Measurements from ENCODE around the gene MAPK11. TPM values are rescaled to one million over a fixed set of nuclear protein-coding genes. Genes with fewer than 3 reads are reported as not detected.
A peak's percentile ranks its signal among the peaks of the same experiment; 100 is the strongest.

Gene MAPK11
- total RNA-seq, 2 experiments from 2014 or later: 23.1 to 24.6 TPM

GRCh38 chr22:50305923-50306566 lies 35.9 kb upstream of the MAPK11 start:
- Mint-ChIP-seq H3K4me1 (ENCODE audit: low read depth) (peaks cover 6% of the 10 kb centered on the region), H3K9me3 (no peaks in the 10 kb centered on the region), H3K36me3 (no peaks in the 10 kb centered on the region), H3K27ac (no peak overlapping the region), H3K27me3 (peaks cover 15% of the 10 kb centered on the region), H3K4me3 (peak overlapping the region; percentile 54)
- ChIA-PET POLR2A (no interaction called here), CTCF (interaction anchor here (1.1 to 1.7 kb wide), 5 partner anchors 20 to 35 kb away, joined by 3 to 5 read pairs (median 4); partner anchors contain the start of gene DENND6B)
- DNase-seq: peak; percentile 53
- intact Hi-C loops (cut with micrococcal nuclease): no loop called here

DNA sequence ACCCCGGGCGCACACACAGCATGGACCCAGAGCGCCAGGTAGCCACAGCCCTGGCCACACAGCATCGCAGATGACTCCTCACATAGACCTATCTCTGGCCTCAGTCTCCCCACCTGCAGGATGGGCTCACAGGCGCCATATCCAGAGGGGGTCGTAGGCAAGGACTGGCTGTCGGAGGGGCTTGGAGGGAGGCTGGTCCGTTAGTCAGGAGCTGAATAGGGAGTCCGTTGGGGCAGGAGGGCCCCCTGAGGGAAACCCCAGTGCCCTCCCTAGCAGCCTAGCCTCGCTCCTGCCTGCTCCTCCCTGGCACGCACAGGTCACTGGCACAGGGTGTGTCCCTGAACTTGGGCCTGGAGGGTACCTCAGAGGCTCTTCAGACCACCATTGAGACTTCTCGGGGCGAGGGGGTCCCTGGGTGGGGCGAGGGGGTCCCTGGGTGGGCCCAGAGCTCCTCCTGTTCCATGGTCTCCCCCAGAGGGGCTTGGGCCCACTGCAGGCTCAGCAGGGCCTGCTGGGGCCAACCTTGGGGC lies 35.3 kb upstream of the MAPK11 start:
- no peak overlapping the region for H3K27ac Mint-ChIP-seq
- no peaks in the 10 kb centered on the region for H3K9me3 Mint-ChIP-seq
- ChIA-PET POLR2A (no interaction called here), CTCF (interaction anchor here (1.1 to 1.5 kb wide), 3 partner anchors 22 to 65 kb away, joined by 3 to 4 read pairs (median 3); no protein-coding TSS in a partner anchor)
- no peaks in the 10 kb centered on the region for H3K36me3 Mint-ChIP-seq
- H3K4me3 Mint-ChIP-seq: peak overlapping the region; percentile 54
- H3K4me1 Mint-ChIP-seq (ENCODE audit: low read depth): peaks cover 6% of the 10 kb centered on the region
- no peak for DNase-seq
- peaks cover 17% of the 10 kb centered on the region for H3K27me3 Mint-ChIP-seq
- intact Hi-C loops (cut with micrococcal nuclease): no loop called here

- H3K27ac Mint-ChIP-seq: no peak overlapping the region
- no peaks in the 10 kb centered on the region for H3K9me3 Mint-ChIP-seq
- H3K4me3 Mint-ChIP-seq: no peak overlapping the region
- POLR2A ChIA-PET: no interaction called here
- no peaks in the 10 kb centered on the region for H3K36me3 Mint-ChIP-seq
- no peak for DNase-seq
- peaks cover 17% of the 10 kb centered on the region for H3K27me3 Mint-ChIP-seq
- intact Hi-C loops (cut with micrococcal nuclease): no loop called here
- CTCF ChIA-PET: interaction anchor here (1.1 to 1.2 kb wide), 2 partner anchors 29 to 64 kb away, joined by 3 read pairs; no protein-coding TSS in a partner anchor
- H3K4me1 Mint-ChIP-seq (ENCODE audit: low read depth): peaks cover 6% of the 10 kb centered on the region
Measured at GRCh38 chr22:50304528-50305392, 34.6 kb upstream of the MAPK11 start.

DNA sequence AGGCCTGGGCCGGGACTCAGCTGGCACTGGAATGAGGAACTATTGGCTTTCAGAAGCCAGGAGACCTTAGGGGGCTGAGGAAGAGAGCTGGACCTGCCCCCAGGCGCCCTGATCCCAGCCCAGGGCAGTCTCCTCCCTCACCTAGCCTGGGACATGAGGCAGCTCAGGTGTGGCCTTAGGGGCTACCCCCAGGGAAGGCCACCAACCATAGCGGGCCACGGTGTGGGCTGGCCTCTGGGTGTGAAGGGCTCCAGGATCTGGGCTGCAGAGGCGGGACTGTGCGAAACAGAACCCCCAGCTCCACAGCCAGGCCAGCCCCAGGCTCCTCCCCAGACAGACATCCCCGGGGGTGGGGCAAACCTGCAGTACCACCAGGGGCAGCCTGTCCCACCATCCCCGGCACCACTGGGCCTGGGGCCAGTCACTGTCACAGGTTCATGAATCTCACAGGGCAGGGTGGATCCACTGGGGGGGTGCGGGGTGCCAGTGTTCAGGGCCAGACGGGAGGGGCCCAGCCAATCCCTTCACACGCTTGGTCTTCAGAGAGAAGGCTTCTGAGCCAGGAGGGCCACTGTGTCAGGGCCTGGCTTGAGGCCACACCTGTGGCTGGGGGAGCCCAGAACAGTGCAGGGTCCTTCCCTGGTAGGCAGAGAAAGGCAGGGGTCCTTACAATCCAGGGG lies 33.8 kb upstream of the MAPK11 start:
- Mint-ChIP-seq H3K4me3 (no peak overlapping the region), H3K27me3 (peaks cover 17% of the 10 kb centered on the region), H3K4me1 (ENCODE audit: low read depth) (peaks cover 6% of the 10 kb centered on the region), H3K27ac (no peak overlapping the region), H3K9me3 (no peaks in the 10 kb centered on the region), H3K36me3 (no peaks in the 10 kb centered on the region)
- intact Hi-C loops (cut with micrococcal nuclease): no loop called here
- no peak for DNase-seq
- ChIA-PET CTCF (interaction anchor here (0.9 to 1.2 kb wide), 3 partner anchors 23 to 63 kb away, joined by 3 read pairs; no protein-coding TSS in a partner anchor), POLR2A (no interaction called here)

- DNase-seq: no peak
- POLR2A ChIA-PET: no interaction called here
- H3K4me1 Mint-ChIP-seq (ENCODE audit: low read depth): peaks cover 6% of the 10 kb centered on the region
- H3K9me3 Mint-ChIP-seq: no peaks in the 10 kb centered on the region
- H3K4me3 Mint-ChIP-seq: no peak overlapping the region
- H3K36me3 Mint-ChIP-seq: no peaks in the 10 kb centered on the region
- no peak overlapping the region for H3K27ac Mint-ChIP-seq
- intact Hi-C loops (cut with micrococcal nuclease): no loop called here
- peaks cover 15% of the 10 kb centered on the region for H3K27me3 Mint-ChIP-seq
- CTCF ChIA-PET: interaction anchor here (0.9 kb wide), 2 partner anchors 24 to 27 kb away, joined by 3 read pairs; no protein-coding TSS in a partner anchor
Measured at GRCh38 chr22:50303515-50303847, 33.3 kb upstream of the MAPK11 start.

- CTCF ChIA-PET: interaction anchor here (1.4 to 1.5 kb wide), 2 partner anchors 24 to 26 kb away, joined by 4 to 5 read pairs; partner anchors contain the start of gene DENND6B
- Mint-ChIP-seq H3K9me3 (no peaks in the 10 kb centered on the region), H3K27me3 (peaks cover 15% of the 10 kb centered on the region), H3K27ac (no peak overlapping the region), H3K4me1 (ENCODE audit: low read depth) (peaks cover 6% of the 10 kb centered on the region), H3K4me3 (no peak overlapping the region), H3K36me3 (no peaks in the 10 kb centered on the region)
- POLR2A ChIA-PET: no interaction called here
- intact Hi-C loops (cut with micrococcal nuclease): no loop called here
- no peak for DNase-seq
Measured at GRCh38 chr22:50302564-50302963, 32.4 kb upstream of the MAPK11 start.

DNA sequence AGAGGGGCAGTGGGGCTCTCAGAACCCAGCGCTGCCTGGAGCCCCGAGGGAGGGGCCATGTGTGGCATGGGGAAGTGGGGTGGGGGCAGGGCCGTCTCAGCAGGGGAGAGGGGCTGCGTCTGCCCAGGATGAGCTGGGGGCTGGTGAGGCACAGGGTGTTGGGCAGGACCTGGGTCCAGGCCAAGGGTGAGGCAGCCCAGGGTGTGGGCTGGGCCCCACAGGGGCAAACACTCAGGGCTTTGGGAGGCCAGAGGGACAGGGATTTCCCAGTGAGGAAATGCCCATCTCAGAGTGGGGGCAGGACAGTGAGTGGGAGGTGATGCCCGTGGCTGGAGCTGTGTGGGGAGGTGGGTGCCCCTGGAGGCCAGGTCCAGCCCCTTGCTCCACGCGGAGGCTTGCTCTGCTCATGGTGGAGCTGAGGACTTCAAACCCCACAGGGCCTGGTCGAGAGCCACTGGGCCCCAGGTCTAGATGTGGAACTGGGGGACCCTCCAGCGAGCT lies 31.9 kb upstream of the MAPK11 start:
- no peaks in the 10 kb centered on the region for H3K36me3 Mint-ChIP-seq
- H3K9me3 Mint-ChIP-seq: no peaks in the 10 kb centered on the region
- H3K4me3 Mint-ChIP-seq: no peak overlapping the region
- intact Hi-C loops (cut with micrococcal nuclease): no loop called here
- ChIA-PET CTCF (interaction anchor here (1.4 to 1.5 kb wide), 2 partner anchors 25 to 26 kb away, joined by 4 to 5 read pairs; partner anchors contain the start of gene DENND6B), POLR2A (no interaction called here)
- peaks cover 15% of the 10 kb centered on the region for H3K27me3 Mint-ChIP-seq
- no peak for DNase-seq
- peaks cover 6% of the 10 kb centered on the region for H3K4me1 Mint-ChIP-seq (ENCODE audit: low read depth)
- no peak overlapping the region for H3K27ac Mint-ChIP-seq

DNA sequence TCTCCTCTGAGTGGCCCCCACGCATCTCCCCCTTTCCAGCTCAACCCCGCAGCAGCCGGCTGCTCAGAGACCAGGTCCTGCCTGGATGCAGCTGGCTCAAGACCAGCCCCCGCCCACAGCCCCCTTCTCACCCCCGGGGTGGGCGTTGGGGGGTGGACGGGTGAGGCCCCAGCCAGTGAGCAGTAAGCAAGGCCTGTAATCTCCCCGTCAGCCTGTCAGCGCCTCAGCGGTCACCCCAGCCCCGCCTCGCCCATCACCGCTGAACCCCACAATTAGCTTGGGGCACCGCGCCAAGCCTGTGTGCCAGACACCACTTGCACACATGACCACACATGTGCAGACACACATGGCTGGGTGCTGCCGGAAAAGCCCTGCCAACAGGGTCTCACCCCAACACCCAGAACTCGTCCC lies 31.4 kb upstream of the MAPK11 start:
- H3K9me3 Mint-ChIP-seq: no peaks in the 10 kb centered on the region
- H3K36me3 Mint-ChIP-seq: no peaks in the 10 kb centered on the region
- ChIA-PET POLR2A (no interaction called here), CTCF (interaction anchor here (1.4 to 1.5 kb wide), 2 partner anchors 25 kb away, joined by 4 to 5 read pairs; partner anchors contain the start of gene DENND6B)
- intact Hi-C loops (cut with micrococcal nuclease): no loop called here
- H3K27ac Mint-ChIP-seq: no peak overlapping the region
- no peak overlapping the region for H3K4me3 Mint-ChIP-seq
- no peak for DNase-seq
- peaks cover 6% of the 10 kb centered on the region for H3K4me1 Mint-ChIP-seq (ENCODE audit: low read depth)
- H3K27me3 Mint-ChIP-seq: peaks cover 15% of the 10 kb centered on the region

DNA sequence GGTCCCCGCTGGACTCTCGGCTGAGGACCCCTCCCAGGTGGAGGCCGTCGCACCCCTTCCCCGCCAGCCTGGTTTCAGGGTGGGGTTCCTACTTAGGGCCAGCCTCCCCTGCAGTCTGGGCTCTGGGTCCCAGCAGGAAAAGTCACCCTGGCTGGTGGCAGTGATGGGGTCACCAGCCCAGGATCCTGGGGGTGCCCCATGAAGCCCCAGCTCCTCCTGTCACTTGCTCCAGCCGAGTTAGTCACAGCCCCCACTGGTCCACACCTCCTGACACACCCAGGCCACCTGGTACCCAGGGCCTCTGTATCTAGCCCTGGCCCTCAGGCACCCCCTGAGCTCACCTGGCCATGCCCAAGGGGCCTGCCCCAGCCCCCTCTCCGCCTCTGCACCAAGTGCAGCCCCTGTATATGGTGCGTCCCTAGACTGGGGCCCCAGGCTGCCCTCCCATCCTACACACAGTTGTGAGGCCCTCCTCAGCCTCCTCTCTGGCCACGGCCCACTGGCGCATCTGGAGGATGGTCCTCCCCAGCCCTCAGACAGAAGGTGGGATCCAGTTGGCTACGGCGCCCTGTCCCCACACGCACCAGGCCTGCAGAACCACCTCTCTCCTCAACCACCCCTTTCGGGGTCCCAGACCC lies 30.6 kb upstream of the MAPK11 start:
- no peak overlapping the region for H3K4me3 Mint-ChIP-seq
- H3K36me3 Mint-ChIP-seq: no peaks in the 10 kb centered on the region
- CTCF ChIA-PET: interaction anchor here (1.6 kb wide), 1 partner anchor 24 kb away, joined by 8 read pairs; no protein-coding TSS in a partner anchor
- H3K27ac Mint-ChIP-seq: no peak overlapping the region
- H3K27me3 Mint-ChIP-seq: peaks cover 9% of the 10 kb centered on the region
- no peaks in the 10 kb centered on the region for H3K9me3 Mint-ChIP-seq
- intact Hi-C loops (cut with micrococcal nuclease): no loop called here
- no peak for DNase-seq
- H3K4me1 Mint-ChIP-seq (ENCODE audit: low read depth): no peaks in the 10 kb centered on the region
- POLR2A ChIA-PET: no interaction called here

DNA sequence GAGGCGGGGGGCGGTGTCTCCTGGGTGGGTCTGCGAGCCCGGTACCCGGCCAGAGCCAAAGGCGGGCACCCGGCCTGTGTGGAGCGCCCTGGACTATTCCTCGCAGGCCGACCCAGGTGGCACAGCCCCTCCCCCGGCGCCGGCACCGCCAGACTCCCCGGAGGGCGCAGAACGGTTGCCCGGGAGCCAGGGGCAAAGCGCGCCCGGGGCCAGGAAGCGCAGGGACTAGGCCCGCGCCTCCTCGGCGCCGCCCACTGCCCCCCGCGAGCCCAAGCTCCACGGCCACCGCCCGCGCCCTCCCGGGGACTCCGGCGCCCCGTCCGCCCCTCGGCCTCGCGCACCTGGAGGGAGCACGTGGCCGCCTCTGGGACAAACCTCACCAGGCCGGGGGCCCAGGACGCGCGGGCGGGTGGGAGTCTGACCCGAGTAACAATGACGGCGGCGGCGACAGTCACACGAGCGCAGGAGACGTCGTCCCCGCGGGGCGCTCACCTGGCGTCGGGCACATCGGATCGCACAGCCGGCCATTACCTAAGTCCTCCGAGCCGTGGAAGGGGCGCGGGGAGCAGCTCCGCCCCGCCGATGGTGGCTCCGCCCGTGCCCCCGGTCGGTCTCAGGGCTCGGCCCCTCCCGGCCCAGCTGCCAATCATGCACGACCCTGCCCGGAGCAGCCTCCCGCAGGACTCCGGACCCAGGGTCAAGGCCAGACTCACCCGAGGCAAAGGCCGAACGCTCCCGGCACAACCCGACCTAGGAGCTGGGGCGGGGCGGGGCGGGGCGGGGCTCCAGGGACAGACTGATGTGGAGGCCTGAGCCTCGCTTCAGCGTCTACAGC lies 29.8 kb upstream of the MAPK11 start:
- H3K27me3 Mint-ChIP-seq: peaks cover 7% of the 10 kb centered on the region
- ChIA-PET CTCF (interaction anchor here (1.6 kb wide), 1 partner anchor 23 kb away, joined by 8 read pairs; no protein-coding TSS in a partner anchor), POLR2A (no interaction called here)

More for the DNA sequence above, 29.8 kb upstream of the MAPK11 start:
- no peak for DNase-seq
- Mint-ChIP-seq H3K9me3 (no peaks in the 10 kb centered on the region), H3K36me3 (no peaks in the 10 kb centered on the region), H3K27ac (no peak overlapping the region), H3K4me3 (no peak overlapping the region), H3K4me1 (ENCODE audit: low read depth) (no peaks in the 10 kb centered on the region)
- intact Hi-C loops (cut with micrococcal nuclease): no loop called here
